ENCODE results near the gene PSMB10. TPM values are rescaled to one million over a fixed set of nuclear protein-coding genes. Genes with fewer than 3 reads are reported as not detected.

PSMB10 gene
- total RNA-seq, 1 experiment from 2014 or later: 41.0 TPM

DNA sequence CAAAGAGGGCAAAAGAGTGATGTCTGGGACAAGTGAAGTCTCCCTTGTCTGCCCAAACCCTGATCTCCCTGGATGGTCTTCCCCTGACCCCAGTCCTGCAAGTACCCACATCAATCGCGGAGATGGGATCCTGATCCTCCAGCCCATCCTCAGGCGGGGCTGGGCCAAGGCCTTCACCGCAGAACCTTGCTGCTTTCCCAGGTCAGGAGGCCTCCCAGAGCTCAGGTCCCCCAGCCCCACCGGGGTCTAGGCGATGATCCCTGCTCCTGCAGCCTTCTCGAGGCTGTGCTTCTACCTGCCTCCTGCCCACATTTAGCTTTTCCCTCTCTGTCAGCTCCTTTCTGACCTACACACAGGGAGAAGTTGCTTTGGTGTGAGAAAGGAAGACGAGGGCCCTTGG, 25.5 kb upstream of the PSMB10 start (continued):
- no peak for TF ChIP-seq POLR2AphosphoS5 (IDR thresholded peaks at IDR 0.05; ENCODE audit: low read depth, low read length)
- no peak for TF ChIP-seq SRF (IDR thresholded peaks at IDR 0.05; ENCODE audit: low read depth)
- TF ChIP-seq, protein P1, sequence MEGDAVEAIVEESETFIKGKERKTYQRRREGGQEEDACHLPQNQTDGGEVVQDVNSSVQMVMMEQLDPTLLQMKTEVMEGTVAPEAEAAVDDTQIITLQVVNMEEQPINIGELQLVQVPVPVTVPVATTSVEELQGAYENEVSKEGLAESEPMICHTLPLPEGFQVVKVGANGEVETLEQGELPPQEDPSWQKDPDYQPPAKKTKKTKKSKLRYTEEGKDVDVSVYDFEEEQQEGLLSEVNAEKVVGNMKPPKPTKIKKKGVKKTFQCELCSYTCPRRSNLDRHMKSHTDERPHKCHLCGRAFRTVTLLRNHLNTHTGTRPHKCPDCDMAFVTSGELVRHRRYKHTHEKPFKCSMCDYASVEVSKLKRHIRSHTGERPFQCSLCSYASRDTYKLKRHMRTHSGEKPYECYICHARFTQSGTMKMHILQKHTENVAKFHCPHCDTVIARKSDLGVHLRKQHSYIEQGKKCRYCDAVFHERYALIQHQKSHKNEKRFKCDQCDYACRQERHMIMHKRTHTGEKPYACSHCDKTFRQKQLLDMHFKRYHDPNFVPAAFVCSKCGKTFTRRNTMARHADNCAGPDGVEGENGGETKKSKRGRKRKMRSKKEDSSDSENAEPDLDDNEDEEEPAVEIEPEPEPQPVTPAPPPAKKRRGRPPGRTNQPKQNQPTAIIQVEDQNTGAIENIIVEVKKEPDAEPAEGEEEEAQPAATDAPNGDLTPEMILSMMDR (IDR thresholded peaks at IDR 0.05 in 2 of 3, conservative IDR thresholded peaks at IDR 0.05 in 1 of 3; ENCODE audit: borderline replicate concordance in 1 of 3, insufficient read depth in 1 of 3, low read depth in 2 of 3, low read length in 2 of 3): no peak
- TF ChIP-seq RAD21 (IDR thresholded peaks at IDR 0.05; ENCODE audit: low read depth): no peak
- no peak for TF ChIP-seq POLR2A (IDR thresholded peaks at IDR 0.05; ENCODE audit: borderline replicate concordance, extremely low read depth, insufficient read depth, insufficient read length)
- TF ChIP-seq, protein P2, sequence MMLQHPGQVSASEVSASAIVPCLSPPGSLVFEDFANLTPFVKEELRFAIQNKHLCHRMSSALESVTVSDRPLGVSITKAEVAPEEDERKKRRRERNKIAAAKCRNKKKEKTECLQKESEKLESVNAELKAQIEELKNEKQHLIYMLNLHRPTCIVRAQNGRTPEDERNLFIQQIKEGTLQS (IDR thresholded peaks at IDR 0.05): no peak
- no peak for TF ChIP-seq CBX3 (IDR thresholded peaks at IDR 0.05; ENCODE audit: low read depth)
- TF ChIP-seq TCF7L2 (IDR thresholded peaks at IDR 0.05; ENCODE audit: borderline replicate concordance, extremely low read depth, insufficient read depth, insufficient read length): no peak
- no peak for TF ChIP-seq FOSL1 (IDR thresholded peaks at IDR 0.05; ENCODE audit: low read depth)
- no peak for TF ChIP-seq MAX (IDR thresholded peaks at IDR 0.05)
- no peak for TF ChIP-seq CEBPB (IDR thresholded peaks at IDR 0.05; ENCODE audit: low read depth)

GRCh38 chr16:67961551-67961957, 24.9 kb upstream of the PSMB10 start:
- Histone ChIP-seq H2AFZ (ENCODE audit: low read depth, low read length, poor library complexity, severe bottlenecking) (no peak overlapping the region), H3K36me3 (ENCODE audit: control insufficient read depth in 1 of 2, insufficient read depth in 2 of 2, low read length in 2 of 2) (peaks cover 8 to 10% of the 10 kb centered on the region in 2 experiments; a peak in 2 of 4 replicates), H3K9me3 (ENCODE audit: control insufficient read depth in 1 of 2, insufficient read depth in 1 of 2, low read depth in 1 of 2, low read length in 2 of 2) (no peaks in the 10 kb centered on the region), H3K9ac (ENCODE audit: low read length) (no peak overlapping the region), H3K27me3 (ENCODE audit: insufficient read depth, low read length) (no peaks in the 10 kb centered on the region), H3K79me2 (ENCODE audit: insufficient read depth, low read length) (peaks cover 15% of the 10 kb centered on the region; the same call in 1 of the 2 replicates), H3K9me2 (ENCODE audit: insufficient read depth) (no peaks in the 10 kb centered on the region), H3K4me2 (ENCODE audit: low read length) (no peak overlapping the region), H3K4me1 (ENCODE audit: control insufficient read depth in 1 of 2, insufficient read depth in 2 of 2, low read length in 2 of 2) (peaks cover 9 to 10% of the 10 kb centered on the region in 2 experiments), H3K27ac (ENCODE audit: low read depth, low read length) (no peak overlapping the region; the same call in 1 of the 2 replicates), H3K4me3 (replicated peaks in 1 of 2; ENCODE audit: low read depth in 1 of 2, low read length in 2 of 2) (no peak overlapping the region), H4K20me1 (ENCODE audit: insufficient read depth) (no peaks in the 10 kb centered on the region)
- CTCF ChIA-PET: no interaction called here
- intact Hi-C loops (cut with micrococcal nuclease): no loop called here
- BruUV-seq (replicated peaks): no TSS peak
- RAD21 ChIA-PET (ENCODE audit: low non-redundant PET in 1 of 2, low total read pairs in 2 of 2, uncharacterized antibody in 2 of 2, unreplicated experiment in 2 of 2): no interaction called here
- POLR2A ChIA-PET: no interaction called here
- no peak for DNase-seq (ENCODE audit: low read depth, low spot score)
- ATAC-seq: no peak
- TF ChIP-seq CBX3 (IDR thresholded peaks at IDR 0.05; ENCODE audit: low read depth) (no peak), MAX (IDR thresholded peaks at IDR 0.05) (no peak), ZNF274 (IDR thresholded peaks at IDR 0.05; ENCODE audit: low read depth, low read length) (no peak), YY1 (IDR thresholded peaks at IDR 0.05; ENCODE audit: extremely low read depth, insufficient replicate concordance, low read depth, low read length) (no peak), RAD21 (IDR thresholded peaks at IDR 0.05; ENCODE audit: low read depth) (no peak), CEBPB (IDR thresholded peaks at IDR 0.05; ENCODE audit: low read depth) (no peak), EGR1 (IDR thresholded peaks at IDR 0.05; ENCODE audit: low read depth) (no peak)
- TF ChIP-seq, protein P1 (IDR thresholded peaks at IDR 0.05 in 2 of 3, conservative IDR thresholded peaks at IDR 0.05 in 1 of 3; ENCODE audit: borderline replicate concordance in 1 of 3, insufficient read depth in 1 of 3, low read depth in 2 of 3, low read length in 2 of 3): no peak
- TF ChIP-seq, protein P3, sequence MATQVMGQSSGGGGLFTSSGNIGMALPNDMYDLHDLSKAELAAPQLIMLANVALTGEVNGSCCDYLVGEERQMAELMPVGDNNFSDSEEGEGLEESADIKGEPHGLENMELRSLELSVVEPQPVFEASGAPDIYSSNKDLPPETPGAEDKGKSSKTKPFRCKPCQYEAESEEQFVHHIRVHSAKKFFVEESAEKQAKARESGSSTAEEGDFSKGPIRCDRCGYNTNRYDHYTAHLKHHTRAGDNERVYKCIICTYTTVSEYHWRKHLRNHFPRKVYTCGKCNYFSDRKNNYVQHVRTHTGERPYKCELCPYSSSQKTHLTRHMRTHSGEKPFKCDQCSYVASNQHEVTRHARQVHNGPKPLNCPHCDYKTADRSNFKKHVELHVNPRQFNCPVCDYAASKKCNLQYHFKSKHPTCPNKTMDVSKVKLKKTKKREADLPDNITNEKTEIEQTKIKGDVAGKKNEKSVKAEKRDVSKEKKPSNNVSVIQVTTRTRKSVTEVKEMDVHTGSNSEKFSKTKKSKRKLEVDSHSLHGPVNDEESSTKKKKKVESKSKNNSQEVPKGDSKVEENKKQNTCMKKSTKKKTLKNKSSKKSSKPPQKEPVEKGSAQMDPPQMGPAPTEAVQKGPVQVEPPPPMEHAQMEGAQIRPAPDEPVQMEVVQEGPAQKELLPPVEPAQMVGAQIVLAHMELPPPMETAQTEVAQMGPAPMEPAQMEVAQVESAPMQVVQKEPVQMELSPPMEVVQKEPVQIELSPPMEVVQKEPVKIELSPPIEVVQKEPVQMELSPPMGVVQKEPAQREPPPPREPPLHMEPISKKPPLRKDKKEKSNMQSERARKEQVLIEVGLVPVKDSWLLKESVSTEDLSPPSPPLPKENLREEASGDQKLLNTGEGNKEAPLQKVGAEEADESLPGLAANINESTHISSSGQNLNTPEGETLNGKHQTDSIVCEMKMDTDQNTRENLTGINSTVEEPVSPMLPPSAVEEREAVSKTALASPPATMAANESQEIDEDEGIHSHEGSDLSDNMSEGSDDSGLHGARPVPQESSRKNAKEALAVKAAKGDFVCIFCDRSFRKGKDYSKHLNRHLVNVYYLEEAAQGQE (IDR thresholded peaks at IDR 0.05; ENCODE audit: low read depth): no peak

All from HCT116 (cell line).